Inflammatory macrophage (primary cell): ENCODE measurements around the gene GPD1L.
A peak's percentile ranks its signal among the peaks of the same experiment; 100 is the strongest.
"Not testable (repeated sequence)": the region's sequence is repeated elsewhere in the genome, so short reads cannot be mapped to it uniquely, and the experiment has no call there.

Experiments
- DNase-seq, 2 donors: peaks; one replicate each; pipeline ENCODE4 v3.0.0-alpha.2; 2020 to 2022

GPD1L gene

GRCh38 chr3:32181796-32182195 is 75.4 kb downstream of the GPD1L start:
- DNase-seq = no peak

GRCh38 chr3:32184187-32184730 is 77.8 kb downstream of the GPD1L start:
- DNase-seq = no peak

- no peak for DNase-seq
Measured at GRCh38 chr3:32186097-32186496, 79.7 kb downstream of the GPD1L start.

- no peak for DNase-seq
Measured at GRCh38 chr3:32186876-32187275, 80.5 kb downstream of the GPD1L start.

GRCh38 chr3:32189693-32190092 is 83.3 kb downstream of the GPD1L start:
- DNase-seq = no peak

- not testable (repeated sequence) for DNase-seq
Measured at GRCh38 chr3:32190556-32190955, 84.1 kb downstream of the GPD1L start.

- DNase-seq = no peak
Measured at GRCh38 chr3:32193101-32193500, 86.7 kb downstream of the GPD1L start.

- no peak for DNase-seq
Measured at GRCh38 chr3:32194653-32195052, 88.2 kb downstream of the GPD1L start.

GRCh38 chr3:32195995-32196540 is 89.6 kb downstream of the GPD1L start:
- no peak for DNase-seq

GRCh38 chr3:32197991-32198390 is 91.6 kb downstream of the GPD1L start:
- no peak for DNase-seq

- no peak for DNase-seq
Measured at GRCh38 chr3:32198714-32199113, 92.3 kb downstream of the GPD1L start.

- DNase-seq = no peak
Measured at GRCh38 chr3:32200490-32200889, 94.1 kb downstream of the GPD1L start.

GRCh38 chr3:32200992-32201758 is 94.8 kb downstream of the GPD1L start:
- no peak for DNase-seq

GRCh38 chr3:32202496-32202895 is 96.1 kb downstream of the GPD1L start:
- DNase-seq = no peak

GRCh38 chr3:32203854-32204253 is 97.4 kb downstream of the GPD1L start:
- no peak for DNase-seq

- DNase-seq = peak; percentile 52
Measured at GRCh38 chr3:32208447-32208846, 102.0 kb downstream of the GPD1L start.

- DNase-seq = no peak
Measured at GRCh38 chr3:32215185-32215584, 108.8 kb downstream of the GPD1L start.

GRCh38 chr3:32216172-32216783 is 109.9 kb downstream of the GPD1L start:
- peak; percentile 6 to 23 for DNase-seq

GRCh38 chr3:32217339-32217738 is 110.9 kb downstream of the GPD1L start:
- no peak for DNase-seq
